GM23338 (cell line): Measurements from ENCODE around the gene RWDD3.

Source experiments
- CTCF ChIP-seq, 2 experiments: fragments of 200-600 bp in 1 of 2; sonication (generic) in 1 of 2; conservative IDR thresholded peaks; 2 replicates each; pipeline versions ENCODE4 v1.5.1 to v1.6.1; 2016 to 2017; ENCODE audit warnings: antibody characterized with exemption in 2 of 2, low read depth in 2 of 2, mild to moderate bottlenecking in 2 of 2, moderate library complexity in 1 of 2
- ETS1 ChIP-seq: IDR thresholded peaks from 2 replicates; pipeline ENCODE4 v1.6.1; 2016; ENCODE audit warnings: antibody characterized with exemption
- EZH2 ChIP-seq: fragments of 200-600 bp; sonication (generic); IDR thresholded peaks from one replicate; pipeline ENCODE4 v1.8.0; 2017; ENCODE audit warnings: antibody characterized with exemption, mild to moderate bottlenecking, low read depth; ENCODE audit not compliant: unreplicated experiment

- TF ChIP-seq EZH2 (no peak), CTCF (conservative IDR thresholded peaks at IDR 0.05; ENCODE audit: low read depth in 2 of 2) (no peak), ETS1 (no peak)
Measured at GRCh38 chr1:95287825-95288224, 53.8 kb downstream of the RWDD3 start.
